Gastroesophageal sphincter (tissue), 4 donors: ENCODE measurements around the gene ARID1B. TPM values are rescaled to one million over a fixed set of nuclear protein-coding genes. Genes with fewer than 3 reads are reported as not detected.

Experiments
- ATAC-seq: fragments of 150-250 bp; one replicate; pipeline ENCODE4 v1.9.1; 2016; ENCODE audit warnings: mild to moderate bottlenecking, moderate library complexity
- H3K27ac ChIP-seq, 4 donors: fragments of 200-600 bp; sonication (generic) in 3 of 4; 1 replicate in 3 of 4; 2 replicates in 1 of 4; pipeline ENCODE4 v1.5.1; 2016 to 2019
- H3K27me3 ChIP-seq: fragments of 200-600 bp; sonication (generic); one replicate; pipeline ENCODE4 v1.5.1; 2019
- H3K36me3 ChIP-seq, 2 donors: fragments of 200-600 bp; sonication (generic); one replicate each; pipeline ENCODE4 v1.5.1; 2019; ENCODE audit warnings: control low read depth in 1 of 2
- H3K4me1 ChIP-seq, 3 donors: fragments of 200-600 bp; sonication (generic); 1 replicate in 2 of 3; 2 replicates in 1 of 3; pipeline ENCODE4 v1.5.1; 2016 to 2019; ENCODE audit warnings: control low read depth in 2 of 3
- H3K4me3 ChIP-seq, 2 donors: fragments of 200-600 bp; sonication (generic); one replicate each; pipeline ENCODE4 v1.5.1; 2019; ENCODE audit warnings: mild to moderate bottlenecking in 1 of 2, moderate library complexity in 1 of 2
- H3K9me3 ChIP-seq, 3 donors: fragments of 200-600 bp; sonication (generic); one replicate each; pipeline ENCODE4 v1.5.1; 2017 to 2019; ENCODE audit warnings: control low read depth in 2 of 3
- EP300 ChIP-seq: sonication (generic); formaldehyde crosslinking; IDR thresholded peaks from one replicate; pipeline ENCODE4 v1.6.1; 2017; ENCODE audit warnings: antibody characterized with exemption, mild to moderate bottlenecking
- POLR2A ChIP-seq, 2 donors: fragments of 450-650 bp; IDR thresholded peaks; one replicate each; pipeline ENCODE4 v1.6.1; 2017; ENCODE audit warnings: antibody characterized with exemption in 2 of 2, mild to moderate bottlenecking in 2 of 2, moderate library complexity in 1 of 2
- POLR2AphosphoS5 ChIP-seq: sonication (generic); formaldehyde crosslinking; IDR thresholded peaks from one replicate; pipeline ENCODE4 v1.6.1; 2017; ENCODE audit warnings: antibody characterized with exemption
- WGBS, 2 donors: methylation state at CpG; one replicate each; pipeline ENCODE4 v1.1.5; 2018; ENCODE audit warnings: low coverage in 1 of 2; 5-methylcytosine and 5-hydroxymethylcytosine counted together
- total RNA-seq, 4 donors: library from RNA; depleted of rRNA; stranded (reverse); fragments of >200 nt; gene quantifications; one replicate each; pipeline ENCODE4 v1.1.0, GENCODE V29; 2016
- TF ChIP-seq, protein P1 (sequence below), 4 experiments: fragments of 200-600 bp in 2 of 4; fragments of 450-650 bp in 2 of 4; sonication (generic) in 1 of 4; IDR thresholded peaks; one replicate each; pipeline ENCODE4 v1.5.1; 2017 to 2019; ENCODE audit warnings: antibody characterized with exemption in 4 of 4, mild to moderate bottlenecking in 2 of 4, moderate library complexity in 2 of 4

ARID1B gene
- total RNA-seq, 4 donors from 2014 or later = 40.0 to 106 (median 79.7) TPM

DNA sequence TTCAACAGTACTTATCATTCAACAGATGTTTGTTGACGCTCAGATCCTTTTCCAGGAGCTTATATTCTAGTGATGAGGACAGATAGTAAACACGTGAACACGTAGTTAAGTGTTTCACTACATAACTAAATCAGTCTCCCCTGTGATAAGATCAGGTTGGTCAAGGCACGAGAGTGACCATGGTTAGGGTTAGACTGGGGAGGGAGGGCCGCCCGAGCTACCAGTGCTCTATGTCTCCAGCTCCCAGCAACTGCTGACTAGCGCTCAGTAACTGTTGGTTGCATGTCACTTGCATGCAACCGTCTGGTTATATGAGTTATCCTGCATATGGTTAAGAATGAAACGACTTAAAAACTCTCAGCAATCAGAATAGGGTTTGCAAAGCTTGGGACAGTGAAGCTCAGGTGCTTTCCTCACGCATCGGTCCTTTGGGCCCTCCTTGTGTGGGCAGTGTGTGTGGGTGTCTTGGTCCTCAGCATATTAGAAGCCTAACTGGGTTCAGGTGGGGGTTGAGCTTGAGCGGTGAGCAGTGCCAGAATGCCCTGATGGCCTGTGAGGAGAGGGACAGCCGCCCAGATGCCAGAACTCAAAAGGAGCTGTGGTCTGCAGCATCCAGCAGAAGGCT is 120.8 kb downstream of the ARID1B start:
- Histone ChIP-seq H3K27me3 (no peaks in the 10 kb centered on the region), H3K4me3 (no peak overlapping the region), H3K36me3 (no peaks in the 10 kb centered on the region), H3K9me3 (no peaks in the 10 kb centered on the region), H3K27ac (no peak overlapping the region), H3K4me1 (peaks cover 0 to 24% (median 0%) of the 10 kb centered on the region in 3 donors)
- no peak for ATAC-seq
- 81 to 86% methylated on average over 7 to 13 of the region's 13 CpGs for WGBS, 2 donors
- TF ChIP-seq EP300 (no peak), POLR2AphosphoS5 (no peak), POLR2A (IDR thresholded peaks at IDR 0.05) (no peak)
- TF ChIP-seq, protein P1, sequence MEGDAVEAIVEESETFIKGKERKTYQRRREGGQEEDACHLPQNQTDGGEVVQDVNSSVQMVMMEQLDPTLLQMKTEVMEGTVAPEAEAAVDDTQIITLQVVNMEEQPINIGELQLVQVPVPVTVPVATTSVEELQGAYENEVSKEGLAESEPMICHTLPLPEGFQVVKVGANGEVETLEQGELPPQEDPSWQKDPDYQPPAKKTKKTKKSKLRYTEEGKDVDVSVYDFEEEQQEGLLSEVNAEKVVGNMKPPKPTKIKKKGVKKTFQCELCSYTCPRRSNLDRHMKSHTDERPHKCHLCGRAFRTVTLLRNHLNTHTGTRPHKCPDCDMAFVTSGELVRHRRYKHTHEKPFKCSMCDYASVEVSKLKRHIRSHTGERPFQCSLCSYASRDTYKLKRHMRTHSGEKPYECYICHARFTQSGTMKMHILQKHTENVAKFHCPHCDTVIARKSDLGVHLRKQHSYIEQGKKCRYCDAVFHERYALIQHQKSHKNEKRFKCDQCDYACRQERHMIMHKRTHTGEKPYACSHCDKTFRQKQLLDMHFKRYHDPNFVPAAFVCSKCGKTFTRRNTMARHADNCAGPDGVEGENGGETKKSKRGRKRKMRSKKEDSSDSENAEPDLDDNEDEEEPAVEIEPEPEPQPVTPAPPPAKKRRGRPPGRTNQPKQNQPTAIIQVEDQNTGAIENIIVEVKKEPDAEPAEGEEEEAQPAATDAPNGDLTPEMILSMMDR (IDR thresholded peaks at IDR 0.05) = no peak

DNA sequence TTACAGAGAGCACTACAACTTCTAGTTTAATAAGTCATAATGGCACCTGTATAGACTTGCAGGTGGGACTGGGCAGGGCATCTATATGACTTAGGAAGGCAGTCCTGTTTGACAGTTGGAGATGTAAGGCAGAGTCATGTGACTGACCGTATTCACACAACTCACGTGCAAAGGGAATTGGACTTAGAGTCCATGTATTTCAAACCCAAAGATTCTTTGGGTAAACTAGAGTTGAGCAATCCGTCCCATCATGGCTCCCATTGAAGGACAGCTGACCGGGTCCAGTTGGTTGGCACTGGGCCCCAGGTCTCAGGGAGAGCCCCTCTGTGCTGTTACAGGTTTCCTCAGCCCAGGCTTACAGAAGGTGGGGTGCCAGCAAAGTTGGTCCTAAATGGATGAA is 121.9 kb downstream of the ARID1B start:
- H3K9me3 ChIP-seq = no peaks in the 10 kb centered on the region
- no peak overlapping the region for H3K27ac ChIP-seq
- H3K27me3 ChIP-seq = no peaks in the 10 kb centered on the region
- no peak for ATAC-seq
- peaks cover 0 to 24% (median 0%) of the 10 kb centered on the region in 3 donors for H3K4me1 ChIP-seq
- H3K4me3 ChIP-seq = no peak overlapping the region
- WGBS, 2 donors = 93 to 100% methylated on average over 1 to 4 of the region's 4 CpGs
- H3K36me3 ChIP-seq = no peaks in the 10 kb centered on the region
- TF ChIP-seq EP300 (no peak), POLR2A (IDR thresholded peaks at IDR 0.05) (no peak)
- TF ChIP-seq, protein P1 (IDR thresholded peaks at IDR 0.05) = no peak

DNA sequence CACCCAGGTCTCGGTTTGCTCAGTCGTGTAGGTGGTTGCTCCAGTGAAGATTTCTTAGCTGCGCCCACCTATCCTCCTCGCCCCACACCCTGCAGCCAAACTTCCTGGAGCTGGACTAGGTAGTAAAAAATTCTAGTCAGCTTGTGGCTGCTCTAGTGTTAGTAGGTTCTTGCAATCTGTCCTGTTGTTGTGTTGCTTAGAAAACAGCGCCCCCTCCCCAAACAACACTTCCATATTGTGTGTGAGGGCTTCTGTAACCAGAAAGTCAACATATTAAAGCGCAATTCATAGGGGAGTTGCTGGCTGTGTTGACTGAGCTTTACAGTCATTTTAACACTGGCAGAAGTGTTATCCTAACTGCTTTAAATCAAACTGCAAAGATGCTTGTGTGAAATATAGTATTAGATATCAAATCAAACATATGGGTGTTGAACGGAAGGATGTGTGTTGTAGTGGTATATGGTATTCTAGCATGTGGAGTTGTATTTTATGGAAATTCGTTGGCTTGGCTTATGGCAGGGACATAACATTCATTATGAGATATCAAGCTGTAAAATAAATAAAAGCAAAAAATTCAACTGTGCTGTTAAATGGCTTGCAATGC is 122.5 kb downstream of the ARID1B start:
- Histone ChIP-seq H3K36me3 (no peaks in the 10 kb centered on the region), H3K4me1 (peaks cover 0 to 24% (median 0%) of the 10 kb centered on the region in 3 donors), H3K4me3 (no peak overlapping the region), H3K9me3 (no peaks in the 10 kb centered on the region), H3K27ac (no peak overlapping the region), H3K27me3 (no peaks in the 10 kb centered on the region)
- TF ChIP-seq POLR2AphosphoS5 (no peak), EP300 (no peak), POLR2A (IDR thresholded peaks at IDR 0.05) (no peak)
- TF ChIP-seq, protein P1 (IDR thresholded peaks at IDR 0.05) = no peak
- WGBS, 2 donors = 89 to 91% methylated on average over 6 of the region's 8 CpGs
- ATAC-seq = no peak

DNA sequence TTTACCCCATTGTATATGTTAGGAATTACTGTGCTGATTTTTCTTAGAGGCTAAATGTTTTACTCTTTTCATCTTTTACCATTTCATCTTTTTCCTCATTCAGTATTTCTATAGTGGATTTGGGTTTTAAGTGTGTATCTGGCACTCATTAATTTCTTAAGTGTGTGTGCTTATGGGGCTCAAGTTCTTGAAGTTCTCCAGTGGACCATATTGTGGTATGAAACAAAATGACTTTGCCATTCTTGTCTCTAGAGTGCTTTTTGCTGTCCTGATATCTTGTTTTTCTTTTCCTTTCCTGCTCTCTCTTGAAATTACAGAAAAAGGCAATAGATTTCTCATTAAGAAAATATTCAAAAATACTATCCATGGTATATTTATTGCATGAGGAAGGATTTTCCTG is 123.1 kb downstream of the ARID1B start:
- H3K4me1 ChIP-seq = peaks cover 0 to 24% (median 0%) of the 10 kb centered on the region in 3 donors
- no peak overlapping the region for H3K4me3 ChIP-seq
- no peaks in the 10 kb centered on the region for H3K36me3 ChIP-seq
- TF ChIP-seq EP300 (no peak), POLR2A (IDR thresholded peaks at IDR 0.05) (no peak), POLR2AphosphoS5 (no peak)
- TF ChIP-seq, protein P1 (IDR thresholded peaks at IDR 0.05) = no peak
- ATAC-seq = no peak
- H3K27ac ChIP-seq = no peak overlapping the region
- H3K27me3 ChIP-seq = no peaks in the 10 kb centered on the region
- H3K9me3 ChIP-seq = no peaks in the 10 kb centered on the region
